CD14-positive monocyte (primary cell): ENCODE measurements around the gene MRTFB. TPM values are rescaled to one million over a fixed set of nuclear protein-coding genes. Genes with fewer than 3 reads are reported as not detected.

Source experiments
- DNase-seq, 3 donors: peaks; one replicate each; pipeline ENCODE4 v3.0.0-alpha.2; 2011 to 2022
- H2AFZ ChIP-seq: 2 replicates; pipeline ENCODE4 v1.6.0; 2012; ENCODE audit warnings: mild to moderate bottlenecking, low read depth, low read length, inconsistent platforms; ENCODE audit not compliant: insufficient read depth, poor library complexity, severe bottlenecking
- H3K27ac ChIP-seq, 2 donors: 1 replicate in 1 of 2; 2 replicates in 1 of 2; pipeline ENCODE4 v1.5.1; 2012 to 2013; ENCODE audit warnings: low read length in 2 of 2, control low read depth in 1 of 2, inconsistent platforms in 1 of 2, low read depth in 1 of 2, mild to moderate bottlenecking in 1 of 2
- H3K27me3 ChIP-seq, 2 donors: one replicate each; pipeline versions ENCODE4 v1.6.0 to v1.6.1; 2011 to 2013; ENCODE audit warnings: low read length in 2 of 2; ENCODE audit not compliant: control insufficient read depth in 2 of 2, insufficient read depth in 2 of 2
- H3K36me3 ChIP-seq, 2 donors: replicated peaks in 1 of 2; 1 replicate in 1 of 2; 2 replicates in 1 of 2; pipeline versions ENCODE4 v1.5.1 to v1.6.1; 2012 to 2013; ENCODE audit warnings: low read length in 2 of 2, control low read depth in 1 of 2, inconsistent platforms in 1 of 2, mild to moderate bottlenecking in 1 of 2; ENCODE audit not compliant: insufficient read depth in 2 of 2, control insufficient read depth in 1 of 2
- H3K4me1 ChIP-seq, 2 donors: 1 replicate in 1 of 2; 2 replicates in 1 of 2; pipeline versions ENCODE4 v1.5.1 to v1.6.1; 2012 to 2013; ENCODE audit warnings: low read length in 2 of 2, control low read depth in 1 of 2, inconsistent platforms in 1 of 2, mild to moderate bottlenecking in 1 of 2, moderate library complexity in 1 of 2; ENCODE audit not compliant: insufficient read depth in 2 of 2, control insufficient read depth in 1 of 2
- H3K4me2 ChIP-seq: replicated peaks from 2 replicates; pipeline ENCODE3; 2012; ENCODE audit warnings: low read length, moderate library complexity, mild to moderate bottlenecking; ENCODE audit not compliant: poor library complexity, severe bottlenecking; ENCODE audit errors: extremely low read depth
- H3K4me3 ChIP-seq, 3 experiments: fragments of 200-600 bp in 1 of 3; sonication (generic) in 1 of 3; replicated peaks in 1 of 3; 1 replicate in 2 of 3; 2 replicates in 1 of 3; pipeline ENCODE4 v1.5.1; 2011 to 2013; ENCODE audit warnings: low read length in 3 of 3, mild to moderate bottlenecking in 3 of 3, control low read depth in 2 of 3, low read depth in 2 of 3, inconsistent platforms in 1 of 3, moderate library complexity in 1 of 3
- H3K79me2 ChIP-seq: 2 replicates; pipeline ENCODE4 v1.6.0; 2012; ENCODE audit warnings: mild to moderate bottlenecking, control low read depth, inconsistent platforms, low read length, moderate library complexity; ENCODE audit not compliant: insufficient read depth
- H3K9ac ChIP-seq: 2 replicates; pipeline ENCODE4 v1.6.0; 2017; ENCODE audit warnings: low read length, mild to moderate bottlenecking; ENCODE audit not compliant: insufficient read depth, poor library complexity, severe bottlenecking
- H3K9me3 ChIP-seq, 2 donors: replicated peaks in 1 of 2; 1 replicate in 1 of 2; 2 replicates in 1 of 2; pipeline versions ENCODE4 v1.5.1 to v1.6.1; 2012 to 2013; ENCODE audit warnings: low read length in 2 of 2, control low read depth in 1 of 2; ENCODE audit not compliant: control insufficient read depth in 1 of 2, insufficient read depth in 1 of 2
- H4K20me1 ChIP-seq: 2 replicates; pipeline ENCODE4 v1.6.0; 2012; ENCODE audit warnings: mild to moderate bottlenecking, low read length, control low read depth, moderate library complexity; ENCODE audit not compliant: insufficient read depth
- H3K27ac Mint-ChIP-seq, 7 donors: one replicate each; pipeline ENCODE4 v1.8.0; 2020; ENCODE audit warnings: mild to moderate bottlenecking in 7 of 7, mixed read lengths in 7 of 7, moderate library complexity in 6 of 7, inconsistent platforms in 2 of 7
- H3K27me3 Mint-ChIP-seq, 3 donors: one replicate each; pipeline ENCODE4 v1.8.0; 2021 to 2022; ENCODE audit warnings: low read depth in 3 of 3, mild to moderate bottlenecking in 3 of 3, mixed read lengths in 3 of 3, moderate library complexity in 3 of 3, inconsistent platforms in 1 of 3
- H3K36me3 Mint-ChIP-seq, 2 donors: one replicate each; pipeline ENCODE4 v1.8.0; 2020; ENCODE audit warnings: mixed read lengths in 2 of 2, inconsistent platforms in 1 of 2, mild to moderate bottlenecking in 1 of 2
- H3K4me1 Mint-ChIP-seq: one replicate; pipeline ENCODE4 v1.8.0; 2020; ENCODE audit warnings: mild to moderate bottlenecking, mixed read lengths
- H3K4me3 Mint-ChIP-seq, 2 donors: one replicate each; pipeline ENCODE4 v1.8.0; 2020; ENCODE audit warnings: mild to moderate bottlenecking in 2 of 2, mixed read lengths in 2 of 2, moderate library complexity in 1 of 2
- H3K9me3 Mint-ChIP-seq, 7 donors: one replicate each; pipeline ENCODE4 v1.8.0; 2020 to 2022; ENCODE audit warnings: mixed read lengths in 7 of 7, mild to moderate bottlenecking in 6 of 7, moderate library complexity in 6 of 7, inconsistent platforms in 2 of 7
- WGBS: methylation state at CpG from one replicate; pipeline ENCODE4 v1.1.5; 2013; ENCODE audit warnings: missing lambda C conversion rate; ENCODE audit not compliant: insufficient coverage; 5-methylcytosine and 5-hydroxymethylcytosine counted together
- intact Hi-C, 2 donors: fragments of 100-400 bp; cut with micrococcal nuclease; formaldehyde crosslinking; loops; one replicate each; pipeline versions ENCODE4 v1.15.0 to v1.15.1; 2023
- polyA plus RNA-seq, 3 donors: library from polyadenylated mRNA; depleted of rRNA in 1 of 3; unstranded in 2 of 3; stranded (reverse) in 1 of 3; fragments of 300-500 nt in 2 of 3; fragments of >200 nt in 1 of 3; fragmentation: Illumina TruSeq in 2 of 3; gene quantifications; 1 replicate in 2 of 3; 2 replicates in 1 of 3; pipeline ENCODE4 v1.2.3, GENCODE V29; 2012 to 2021
- TF ChIP-seq, protein P1 (sequence below): fragments of 200-600 bp; IDR thresholded peaks from one replicate; pipeline ENCODE4 v1.8.0; 2022; ENCODE audit warnings: antibody characterized with exemption, mild to moderate bottlenecking

MRTFB gene
- polyA plus RNA-seq, 3 donors = 0.69 to 1.4 (median 0.87) TPM

DNA sequence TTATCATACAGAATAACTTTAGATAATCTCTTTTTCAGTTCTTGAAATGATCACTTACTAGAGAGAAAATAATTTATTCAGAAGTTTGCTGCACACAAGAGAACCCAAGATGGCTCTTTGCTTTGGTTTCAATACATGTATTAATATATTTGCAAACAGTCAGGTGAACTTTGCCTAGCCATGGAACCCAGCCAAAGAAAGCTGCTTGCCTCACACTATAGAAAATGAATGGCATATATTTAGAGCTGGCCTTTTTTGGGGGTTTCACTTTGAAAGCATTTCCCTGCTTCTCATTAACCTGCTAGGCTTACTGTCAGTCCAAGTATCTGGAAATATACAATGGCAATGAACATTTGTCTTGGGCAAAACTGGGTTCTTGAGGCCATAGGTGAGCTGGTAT is 75.3 kb downstream of the MRTFB start:
- Histone ChIP-seq H3K36me3 (no peaks in the 10 kb centered on the region), H3K79me2 (no peaks in the 10 kb centered on the region), H2AFZ (no peak overlapping the region), H3K9me3 (no peaks in the 10 kb centered on the region), H3K9ac (no peak overlapping the region), H3K4me3 (no peak overlapping the region), H3K27ac (no peak overlapping the region), H3K4me2 (no peak overlapping the region), H4K20me1 (no peaks in the 10 kb centered on the region), H3K27me3 (no peaks in the 10 kb centered on the region), H3K4me1 (no peaks in the 10 kb centered on the region)
- no peak overlapping the region for H3K4me3 Mint-ChIP-seq
- H3K36me3 Mint-ChIP-seq = peaks cover 0 to 4% of the 10 kb centered on the region in 2 donors
- no peaks in the 10 kb centered on the region for H3K27me3 Mint-ChIP-seq
- intact Hi-C loops = no loop called here
- no peaks in the 10 kb centered on the region for H3K4me1 Mint-ChIP-seq
- no peak for DNase-seq
- no peaks in the 10 kb centered on the region for H3K9me3 Mint-ChIP-seq
- TF ChIP-seq, protein P1, sequence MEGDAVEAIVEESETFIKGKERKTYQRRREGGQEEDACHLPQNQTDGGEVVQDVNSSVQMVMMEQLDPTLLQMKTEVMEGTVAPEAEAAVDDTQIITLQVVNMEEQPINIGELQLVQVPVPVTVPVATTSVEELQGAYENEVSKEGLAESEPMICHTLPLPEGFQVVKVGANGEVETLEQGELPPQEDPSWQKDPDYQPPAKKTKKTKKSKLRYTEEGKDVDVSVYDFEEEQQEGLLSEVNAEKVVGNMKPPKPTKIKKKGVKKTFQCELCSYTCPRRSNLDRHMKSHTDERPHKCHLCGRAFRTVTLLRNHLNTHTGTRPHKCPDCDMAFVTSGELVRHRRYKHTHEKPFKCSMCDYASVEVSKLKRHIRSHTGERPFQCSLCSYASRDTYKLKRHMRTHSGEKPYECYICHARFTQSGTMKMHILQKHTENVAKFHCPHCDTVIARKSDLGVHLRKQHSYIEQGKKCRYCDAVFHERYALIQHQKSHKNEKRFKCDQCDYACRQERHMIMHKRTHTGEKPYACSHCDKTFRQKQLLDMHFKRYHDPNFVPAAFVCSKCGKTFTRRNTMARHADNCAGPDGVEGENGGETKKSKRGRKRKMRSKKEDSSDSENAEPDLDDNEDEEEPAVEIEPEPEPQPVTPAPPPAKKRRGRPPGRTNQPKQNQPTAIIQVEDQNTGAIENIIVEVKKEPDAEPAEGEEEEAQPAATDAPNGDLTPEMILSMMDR = no peak
- H3K27ac Mint-ChIP-seq = no peak overlapping the region

DNA sequence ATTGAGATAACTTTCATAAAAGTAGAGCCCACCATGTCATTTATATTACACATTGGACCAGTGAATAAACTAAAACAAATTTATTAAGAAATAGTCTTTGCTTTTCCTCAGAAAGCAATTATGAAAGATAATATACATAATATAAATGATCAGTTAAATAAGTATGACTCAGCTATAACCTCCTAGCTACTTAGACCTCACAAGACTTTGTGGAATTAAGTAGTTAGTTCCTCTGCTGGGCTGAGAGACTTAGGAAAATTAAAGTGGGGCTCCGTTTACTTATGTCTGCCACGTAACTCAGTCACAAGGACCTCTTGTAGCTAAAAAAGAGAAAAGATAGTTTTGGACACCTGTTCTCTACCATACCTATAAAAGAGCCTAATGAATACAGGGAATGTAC is 76.9 kb downstream of the MRTFB start:
- Mint-ChIP-seq H3K9me3 (no peaks in the 10 kb centered on the region), H3K27me3 (no peaks in the 10 kb centered on the region), H3K36me3 (no peaks in the 10 kb centered on the region), H3K4me1 (no peaks in the 10 kb centered on the region), H3K4me3 (no peak overlapping the region), H3K27ac (no peak overlapping the region)
- no peak overlapping the region for H3K4me2 ChIP-seq
- no peak for DNase-seq
- H3K27ac ChIP-seq = no peak overlapping the region
- WGBS = no CpG with 5 or more reads among the region's 2 CpGs
- no peaks in the 10 kb centered on the region for H3K36me3 ChIP-seq
- H3K4me3 ChIP-seq = no peak overlapping the region
- H3K9ac ChIP-seq = no peak overlapping the region
- H3K79me2 ChIP-seq = no peaks in the 10 kb centered on the region
- intact Hi-C loops = no loop called here
- no peak overlapping the region for H2AFZ ChIP-seq
- TF ChIP-seq, protein P1 = no peak
- no peaks in the 10 kb centered on the region for H3K4me1 ChIP-seq
- H3K9me3 ChIP-seq = no peaks in the 10 kb centered on the region
- H3K27me3 ChIP-seq = no peaks in the 10 kb centered on the region
- H4K20me1 ChIP-seq = no peaks in the 10 kb centered on the region
